ENCODE data around the gene TMEM51. TPM values are rescaled to one million over a fixed set of nuclear protein-coding genes. Genes with fewer than 3 reads are reported as not detected.

The TMEM51 gene
- total RNA-seq, 4 donors from 2014 or later, result 8.5 to 10.3 (median 9.1) TPM

DNA sequence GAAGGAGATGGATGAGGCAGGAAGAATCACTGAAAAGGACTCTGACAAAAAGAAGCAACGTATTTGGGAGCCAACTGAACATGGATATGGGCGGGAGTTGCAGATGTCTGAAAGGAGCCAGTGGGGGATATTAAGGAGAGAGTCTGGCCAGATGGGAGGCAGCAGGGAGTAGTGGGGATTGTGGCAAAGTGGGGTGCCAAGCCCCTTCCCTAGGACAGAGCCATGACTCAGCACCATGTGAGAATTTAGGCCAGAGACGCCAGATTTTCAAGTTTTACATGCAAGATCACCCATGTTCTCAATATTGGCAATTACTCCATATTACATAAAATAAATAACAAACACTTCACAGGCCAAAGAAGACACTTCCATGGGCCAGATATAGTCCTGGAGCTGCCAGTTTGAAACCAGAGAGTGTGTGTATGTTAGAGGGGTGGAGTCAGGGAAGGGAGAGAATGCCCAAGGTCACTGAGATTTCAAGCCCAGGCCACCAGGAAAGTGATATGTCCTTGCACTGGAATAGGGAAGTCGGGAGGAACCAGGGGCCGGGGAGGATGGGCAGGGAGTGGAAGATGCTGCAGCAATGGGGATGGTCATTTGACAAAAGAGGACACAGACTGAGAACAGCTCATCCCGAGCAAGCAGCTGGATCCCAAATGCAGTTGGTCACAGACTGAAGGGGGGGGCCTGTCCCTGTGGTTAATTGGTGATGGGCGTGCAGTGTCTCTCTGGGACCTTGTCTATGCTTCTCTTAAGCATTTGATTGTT is 23.5 kb downstream of the TMEM51 start:
- DNase-seq (ENCODE audit: low spot score in 2 of 2), result no peak
- TF ChIP-seq POLR2A (IDR thresholded peaks at IDR 0.05) (no peak), CTCF (IDR thresholded peaks at IDR 0.05) (no peak)
- no peak overlapping the region for H3K4me3 ChIP-seq (ENCODE audit: low read depth, poor library complexity, severe bottlenecking)
- intact Hi-C loops (cut with DNase I; ENCODE audit: low total_unique reads), result no loop called here
- WGBS, 2 donors, result 70 to 80% methylated on average over 7 of the region's 7 CpGs

DNA sequence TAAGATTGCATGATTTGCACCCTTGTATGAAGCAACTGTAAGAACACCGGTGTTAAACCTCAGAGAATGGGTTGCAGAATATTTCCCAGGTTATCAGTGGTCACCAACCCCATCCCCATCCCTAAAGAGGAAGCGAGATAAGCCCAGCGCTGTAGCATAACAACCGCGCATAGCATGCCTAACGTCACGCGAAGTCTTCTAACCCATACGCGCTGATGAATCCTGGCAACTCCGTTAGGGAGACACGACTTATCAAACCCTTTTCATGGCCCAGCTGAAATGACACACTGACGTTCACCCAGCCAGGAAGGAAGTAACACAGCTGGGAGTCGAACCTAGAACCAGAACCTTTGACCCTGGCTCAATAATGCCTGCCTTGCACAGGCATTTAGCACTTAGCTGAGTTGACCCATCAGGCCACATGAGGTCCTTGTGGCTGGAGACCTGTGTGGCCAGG is 24.2 kb downstream of the TMEM51 start:
- TF ChIP-seq CTCF (IDR thresholded peaks at IDR 0.05) (no peak), POLR2A (IDR thresholded peaks at IDR 0.05) (no peak)
- no peak for DNase-seq (ENCODE audit: low spot score in 2 of 2)
- no peak overlapping the region for H3K4me3 ChIP-seq (ENCODE audit: low read depth, poor library complexity, severe bottlenecking)
- intact Hi-C loops (cut with DNase I; ENCODE audit: low total_unique reads), result no loop called here
- WGBS, 2 donors, result 82 to 92% methylated on average over 14 of the region's 14 CpGs

GRCh38 chr1:15178571-15179484 is 25.3 kb downstream of the TMEM51 start:
- no peak for TF ChIP-seq CTCF (IDR thresholded peaks at IDR 0.05)
- no peak for TF ChIP-seq POLR2A (IDR thresholded peaks at IDR 0.05)
- intact Hi-C loops (cut with DNase I; ENCODE audit: low total_unique reads), result no loop called here

DNA sequence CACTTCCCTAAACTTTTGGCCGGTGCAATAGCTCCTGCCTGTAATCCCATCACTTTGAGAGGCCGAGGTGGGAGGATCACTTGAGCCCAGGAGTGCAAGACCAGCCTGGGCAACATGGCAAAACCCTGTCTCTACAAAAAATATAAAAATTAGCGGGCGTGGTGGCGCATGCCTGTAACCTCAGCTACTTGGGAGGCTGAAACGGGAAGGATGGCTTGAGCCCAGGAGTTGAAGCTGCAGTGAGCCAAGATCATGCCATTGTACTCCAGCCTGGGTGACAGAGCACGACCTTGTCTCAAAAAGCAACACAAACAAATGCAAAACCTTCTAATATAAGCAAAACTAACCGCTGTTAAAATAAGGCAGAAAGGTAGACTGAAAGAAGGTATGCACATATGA is 25.9 kb downstream of the TMEM51 start:
- no peak overlapping the region for H3K4me3 ChIP-seq (ENCODE audit: low read depth, poor library complexity, severe bottlenecking)

More at GRCh38 chr1:15178571-15179484, 25.3 kb downstream of the TMEM51 start:
- no peak overlapping the region for H3K4me3 ChIP-seq (ENCODE audit: low read depth, poor library complexity, severe bottlenecking)
- no peak for DNase-seq (ENCODE audit: low spot score in 2 of 2)
- WGBS, 2 donors, result 42 to 45% methylated on average over 9 of the region's 9 CpGs

DNA sequence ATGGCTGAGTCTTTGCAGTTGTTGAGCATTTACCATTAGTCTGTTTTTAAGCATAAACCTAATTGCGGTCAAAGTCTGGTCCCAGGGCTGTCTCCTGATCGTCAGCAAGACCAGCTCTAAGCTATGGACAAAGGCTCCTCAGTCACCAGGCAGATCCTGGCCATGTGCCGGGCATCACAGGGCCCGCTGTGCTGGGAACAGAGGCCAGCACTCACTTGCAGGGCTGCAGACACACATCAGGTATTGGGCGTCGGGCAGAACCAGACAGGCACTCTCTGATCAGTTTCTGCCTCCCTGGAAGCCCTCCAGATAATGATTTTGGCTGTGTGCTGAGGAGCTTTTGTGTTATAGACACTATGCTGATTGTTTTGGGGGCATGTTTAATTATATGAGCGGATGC is 26.6 kb downstream of the TMEM51 start:
- WGBS, 2 donors, result 59 to 79% methylated on average over 4 to 7 of the region's 7 CpGs
- TF ChIP-seq CTCF (IDR thresholded peaks at IDR 0.05), result no peak
- TF ChIP-seq POLR2A (IDR thresholded peaks at IDR 0.05), result no peak
- H3K4me3 ChIP-seq (ENCODE audit: low read depth, poor library complexity, severe bottlenecking), result no peak overlapping the region
- DNase-seq (ENCODE audit: low spot score in 2 of 2), result no peak
- intact Hi-C loops (cut with DNase I; ENCODE audit: low total_unique reads), result no loop called here

More for the DNA sequence above, 25.9 kb downstream of the TMEM51 start:
- TF ChIP-seq CTCF (IDR thresholded peaks at IDR 0.05), result no peak
- no peak for TF ChIP-seq POLR2A (IDR thresholded peaks at IDR 0.05)
- intact Hi-C loops (cut with DNase I; ENCODE audit: low total_unique reads), result no loop called here
- whole genome bisulfite sequencing, 2 donors, result 82 to 83% methylated on average over 8 of the region's 8 CpGs
- no peak for DNase-seq (ENCODE audit: low spot score in 2 of 2)

Data from lower leg skin (tissue), 4 donors.